GM12873 (cell line): ENCODE measurements around the gene KLHL29.

ENCODE experiments used
- TF ChIP-seq, protein P1 (sequence below): IDR thresholded peaks from 2 replicates; pipeline ENCODE4 v1.5.1; 2012; ENCODE audit warnings: low read depth, mild to moderate bottlenecking, moderate library complexity, low read length, control low read depth; ENCODE audit not compliant: insufficient read depth; ENCODE audit errors: missing control alignments

The KLHL29 gene

DNA sequence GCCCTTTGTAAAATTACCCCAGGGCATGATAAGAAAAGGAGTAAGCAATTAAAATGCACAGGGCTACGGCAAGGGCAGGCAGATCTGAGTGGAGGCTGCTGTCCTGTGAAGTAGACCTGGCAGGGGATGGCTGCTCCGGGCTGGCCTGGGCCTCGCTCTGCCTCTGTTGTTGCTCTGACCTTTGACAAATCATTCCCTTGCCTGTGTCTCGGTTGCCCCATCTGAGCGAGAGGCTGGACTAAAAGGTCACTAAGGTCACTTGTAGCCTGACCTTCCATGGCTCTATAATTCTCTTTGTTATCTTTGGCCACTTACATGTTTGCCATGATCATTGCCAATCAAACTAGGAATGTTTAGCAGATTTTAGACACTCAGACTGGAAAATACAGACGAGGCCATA, 118.1 kb downstream of the KLHL29 start:
- TF ChIP-seq, protein P1, sequence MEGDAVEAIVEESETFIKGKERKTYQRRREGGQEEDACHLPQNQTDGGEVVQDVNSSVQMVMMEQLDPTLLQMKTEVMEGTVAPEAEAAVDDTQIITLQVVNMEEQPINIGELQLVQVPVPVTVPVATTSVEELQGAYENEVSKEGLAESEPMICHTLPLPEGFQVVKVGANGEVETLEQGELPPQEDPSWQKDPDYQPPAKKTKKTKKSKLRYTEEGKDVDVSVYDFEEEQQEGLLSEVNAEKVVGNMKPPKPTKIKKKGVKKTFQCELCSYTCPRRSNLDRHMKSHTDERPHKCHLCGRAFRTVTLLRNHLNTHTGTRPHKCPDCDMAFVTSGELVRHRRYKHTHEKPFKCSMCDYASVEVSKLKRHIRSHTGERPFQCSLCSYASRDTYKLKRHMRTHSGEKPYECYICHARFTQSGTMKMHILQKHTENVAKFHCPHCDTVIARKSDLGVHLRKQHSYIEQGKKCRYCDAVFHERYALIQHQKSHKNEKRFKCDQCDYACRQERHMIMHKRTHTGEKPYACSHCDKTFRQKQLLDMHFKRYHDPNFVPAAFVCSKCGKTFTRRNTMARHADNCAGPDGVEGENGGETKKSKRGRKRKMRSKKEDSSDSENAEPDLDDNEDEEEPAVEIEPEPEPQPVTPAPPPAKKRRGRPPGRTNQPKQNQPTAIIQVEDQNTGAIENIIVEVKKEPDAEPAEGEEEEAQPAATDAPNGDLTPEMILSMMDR, result no peak

GRCh38 chr2:23503682-23504081, 118.7 kb downstream of the KLHL29 start:
- TF ChIP-seq, protein P1, result no peak

DNA sequence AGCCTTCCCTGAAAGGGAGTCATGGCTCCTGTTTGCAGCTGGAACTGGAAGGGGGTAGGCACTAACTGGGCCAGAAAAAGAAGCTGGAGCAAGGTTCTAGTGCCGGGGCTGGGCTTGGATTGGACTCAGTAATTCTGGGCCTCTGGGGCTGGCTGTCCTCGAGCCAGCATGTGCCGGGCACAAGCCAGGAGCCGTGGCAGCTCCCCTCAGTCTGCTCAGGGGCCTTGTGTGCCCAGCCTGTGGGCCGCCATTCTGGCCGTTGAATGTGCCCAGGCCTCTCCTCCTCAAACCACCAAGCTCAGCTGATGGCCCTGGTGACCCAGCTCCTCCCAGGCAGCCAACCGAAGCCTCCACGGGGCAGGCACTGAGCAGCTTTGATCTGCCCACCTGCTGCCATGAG, 119.6 kb downstream of the KLHL29 start:
- TF ChIP-seq, protein P1, result no peak

DNA sequence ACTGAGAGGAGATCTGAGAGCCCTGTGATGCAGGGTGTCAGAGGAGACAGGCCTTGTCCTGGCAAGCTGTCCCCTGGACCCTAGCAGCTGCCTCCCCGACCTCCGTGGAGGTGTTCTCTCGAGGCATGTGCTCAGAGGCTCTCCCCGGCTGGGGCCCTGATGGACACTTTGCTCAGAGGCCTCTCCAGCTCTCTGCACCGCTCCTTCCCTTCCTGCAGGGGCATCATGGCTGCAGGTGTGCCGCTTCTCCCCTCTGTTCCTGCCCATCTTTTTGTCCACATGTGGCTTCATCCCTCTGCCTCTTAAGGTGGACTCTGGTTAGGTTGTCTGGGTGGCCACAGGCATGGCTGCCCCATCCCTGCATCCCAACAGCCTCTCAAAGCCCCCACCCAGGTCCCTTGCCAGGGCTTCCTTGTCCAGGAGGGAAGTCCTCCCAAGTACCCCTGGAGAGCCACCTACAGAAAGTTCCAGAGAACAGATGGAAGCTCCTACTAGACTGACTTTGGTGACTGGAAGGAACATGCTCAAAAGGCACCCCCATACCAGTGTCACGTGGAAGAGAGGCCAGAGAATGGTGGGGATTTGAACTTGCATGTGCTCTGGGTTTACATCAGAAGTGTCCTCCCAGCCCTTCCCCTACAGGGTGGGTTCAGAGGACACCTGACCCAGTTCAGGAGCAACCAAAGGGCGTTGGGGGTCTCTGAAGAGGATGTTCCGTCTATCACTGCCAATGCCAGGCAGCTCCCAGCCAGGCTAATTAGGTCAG, 120.4 kb downstream of the KLHL29 start:
- TF ChIP-seq, protein P1, result peak; percentile 42

DNA sequence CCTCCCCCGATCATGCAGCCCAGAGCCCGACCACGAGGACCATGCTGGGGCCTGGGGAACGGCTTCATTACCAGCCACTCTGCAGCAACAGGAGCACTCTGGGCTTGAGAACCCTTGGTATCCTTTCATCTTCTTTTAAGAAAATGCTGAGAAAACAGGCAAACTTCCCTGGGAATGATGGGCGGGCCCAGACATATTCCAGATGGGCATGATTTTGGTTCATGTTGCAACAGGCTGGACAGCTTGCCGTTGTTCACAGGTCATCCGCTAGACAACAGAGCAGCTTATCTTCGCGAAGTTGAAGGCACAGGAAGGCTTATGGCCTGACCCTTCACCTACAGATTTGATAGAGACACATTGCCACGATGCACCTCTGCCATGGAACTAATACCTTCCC, 121.0 kb downstream of the KLHL29 start:
- TF ChIP-seq, protein P1, result no peak

GRCh38 chr2:23506531-23507266, 121.7 kb downstream of the KLHL29 start:
- TF ChIP-seq, protein P1, result no peak

DNA sequence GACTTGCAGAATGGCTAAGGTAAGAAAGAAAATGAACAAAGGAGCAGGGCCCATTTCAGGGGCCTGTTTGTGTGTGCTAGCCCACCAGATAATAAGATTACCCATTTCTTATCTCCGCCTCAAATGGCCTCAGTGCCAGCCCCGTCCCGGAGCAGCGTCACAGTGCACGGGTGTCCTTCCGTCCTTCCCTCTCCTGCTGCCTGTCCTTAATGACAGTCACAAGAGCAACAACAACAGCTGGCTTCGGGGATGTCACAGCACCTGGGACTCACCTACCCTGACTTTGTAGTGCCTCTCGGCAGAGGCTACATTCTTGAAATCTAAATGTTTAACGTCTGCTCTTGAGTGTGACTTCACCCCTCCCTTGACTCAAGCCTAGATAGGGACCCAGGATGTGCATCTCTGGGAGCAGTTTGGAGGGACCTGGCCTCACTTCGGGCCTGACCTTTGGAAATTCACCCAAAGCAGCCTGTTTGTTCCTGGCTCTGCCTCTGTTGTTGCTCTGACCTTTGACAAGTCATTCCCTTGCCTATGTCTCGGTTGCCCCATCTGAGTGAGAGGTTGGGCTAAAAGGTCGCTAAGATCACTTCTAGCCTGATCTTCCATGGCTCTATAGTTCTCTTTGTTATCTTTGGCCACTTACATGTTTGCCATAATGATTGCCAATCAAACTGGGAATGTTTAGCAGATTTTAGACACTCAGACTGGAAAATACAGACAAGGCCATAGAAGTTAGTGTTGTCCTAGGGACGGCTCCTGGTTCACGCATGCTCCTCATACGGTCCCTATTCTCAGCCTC, 122.5 kb downstream of the KLHL29 start:
- TF ChIP-seq, protein P1, result no peak
